ENCODE data around the gene RPTOR. TPM values are rescaled to one million over a fixed set of nuclear protein-coding genes. Genes with fewer than 3 reads are reported as not detected.

RPTOR gene
- total RNA-seq, 6 donors from 2014 or later = 26.8 to 109 (median 36.8) TPM

DNA sequence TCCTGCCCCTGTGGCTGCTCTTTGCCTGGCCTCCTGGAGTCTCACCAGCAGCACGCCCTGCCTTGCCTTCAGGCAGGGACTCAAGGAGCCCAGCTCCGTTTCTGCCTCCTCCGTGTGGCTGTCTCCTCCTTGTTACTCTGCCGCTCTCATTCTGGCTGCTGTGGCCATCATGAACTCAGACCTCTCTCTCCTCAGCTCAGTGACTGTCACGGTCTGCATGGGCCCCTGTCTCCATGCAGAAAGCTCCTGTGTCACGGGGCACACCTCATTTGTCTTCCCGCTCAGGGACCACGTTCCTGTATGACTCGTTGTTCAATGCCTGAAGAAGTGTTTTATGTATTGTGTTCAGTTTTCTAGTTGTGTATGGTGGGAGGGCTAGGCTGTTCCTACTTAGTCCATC, 25.3 kb downstream of the RPTOR start:
- no peaks in the 10 kb centered on the region for H3K36me3 ChIP-seq
- no peak for TF ChIP-seq POLR2A (IDR thresholded peaks at IDR 0.05)
- no peak for TF ChIP-seq EP300 (IDR thresholded peaks at IDR 0.05)
- TF ChIP-seq POLR2AphosphoS5 (IDR thresholded peaks at IDR 0.05) = no peak
- TF ChIP-seq, protein P1, sequence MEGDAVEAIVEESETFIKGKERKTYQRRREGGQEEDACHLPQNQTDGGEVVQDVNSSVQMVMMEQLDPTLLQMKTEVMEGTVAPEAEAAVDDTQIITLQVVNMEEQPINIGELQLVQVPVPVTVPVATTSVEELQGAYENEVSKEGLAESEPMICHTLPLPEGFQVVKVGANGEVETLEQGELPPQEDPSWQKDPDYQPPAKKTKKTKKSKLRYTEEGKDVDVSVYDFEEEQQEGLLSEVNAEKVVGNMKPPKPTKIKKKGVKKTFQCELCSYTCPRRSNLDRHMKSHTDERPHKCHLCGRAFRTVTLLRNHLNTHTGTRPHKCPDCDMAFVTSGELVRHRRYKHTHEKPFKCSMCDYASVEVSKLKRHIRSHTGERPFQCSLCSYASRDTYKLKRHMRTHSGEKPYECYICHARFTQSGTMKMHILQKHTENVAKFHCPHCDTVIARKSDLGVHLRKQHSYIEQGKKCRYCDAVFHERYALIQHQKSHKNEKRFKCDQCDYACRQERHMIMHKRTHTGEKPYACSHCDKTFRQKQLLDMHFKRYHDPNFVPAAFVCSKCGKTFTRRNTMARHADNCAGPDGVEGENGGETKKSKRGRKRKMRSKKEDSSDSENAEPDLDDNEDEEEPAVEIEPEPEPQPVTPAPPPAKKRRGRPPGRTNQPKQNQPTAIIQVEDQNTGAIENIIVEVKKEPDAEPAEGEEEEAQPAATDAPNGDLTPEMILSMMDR (IDR thresholded peaks at IDR 0.05) = no peak
- WGBS, 2 donors = 79 to 81% methylated on average over 9 of the region's 9 CpGs
- peaks cover 0 to 13% (median 3%) of the 10 kb centered on the region in 4 donors for H3K4me1 ChIP-seq
- ATAC-seq (ENCODE audit: low FRiP score in 2 of 2) (no peak), DNase-seq (no peak)
- no peaks in the 10 kb centered on the region for H3K27me3 ChIP-seq
- H3K27ac ChIP-seq = no peak overlapping the region
- H3K4me3 ChIP-seq = no peak overlapping the region
- H3K9me3 ChIP-seq = no peaks in the 10 kb centered on the region

GRCh38 chr17:80573701-80574100, 29.1 kb downstream of the RPTOR start:
- no peaks in the 10 kb centered on the region for H3K36me3 ChIP-seq
- peaks cover 0 to 5% (median 0%) of the 10 kb centered on the region in 4 donors for H3K4me1 ChIP-seq
- TF ChIP-seq EP300 (IDR thresholded peaks at IDR 0.05) (no peak), POLR2A (IDR thresholded peaks at IDR 0.05) (no peak), POLR2AphosphoS5 (IDR thresholded peaks at IDR 0.05) (no peak)
- TF ChIP-seq, protein P1 (IDR thresholded peaks at IDR 0.05) = no peak
- H3K27ac ChIP-seq = no peak overlapping the region
- H3K9me3 ChIP-seq = no peaks in the 10 kb centered on the region
- H3K4me3 ChIP-seq = no peak overlapping the region
- no peak for DNase-seq
- no peaks in the 10 kb centered on the region for H3K27me3 ChIP-seq
- WGBS, 2 donors = 69 to 77% methylated on average over 6 of the region's 6 CpGs
- ATAC-seq (ENCODE audit: low FRiP score in 2 of 2) = no peak

- DNase-seq = no peak
- 75 to 97% methylated on average over 3 to 4 of the region's 4 CpGs for WGBS, 2 donors
Observed at GRCh38 chr17:80574496-80574895, 29.9 kb downstream of the RPTOR start.

DNA sequence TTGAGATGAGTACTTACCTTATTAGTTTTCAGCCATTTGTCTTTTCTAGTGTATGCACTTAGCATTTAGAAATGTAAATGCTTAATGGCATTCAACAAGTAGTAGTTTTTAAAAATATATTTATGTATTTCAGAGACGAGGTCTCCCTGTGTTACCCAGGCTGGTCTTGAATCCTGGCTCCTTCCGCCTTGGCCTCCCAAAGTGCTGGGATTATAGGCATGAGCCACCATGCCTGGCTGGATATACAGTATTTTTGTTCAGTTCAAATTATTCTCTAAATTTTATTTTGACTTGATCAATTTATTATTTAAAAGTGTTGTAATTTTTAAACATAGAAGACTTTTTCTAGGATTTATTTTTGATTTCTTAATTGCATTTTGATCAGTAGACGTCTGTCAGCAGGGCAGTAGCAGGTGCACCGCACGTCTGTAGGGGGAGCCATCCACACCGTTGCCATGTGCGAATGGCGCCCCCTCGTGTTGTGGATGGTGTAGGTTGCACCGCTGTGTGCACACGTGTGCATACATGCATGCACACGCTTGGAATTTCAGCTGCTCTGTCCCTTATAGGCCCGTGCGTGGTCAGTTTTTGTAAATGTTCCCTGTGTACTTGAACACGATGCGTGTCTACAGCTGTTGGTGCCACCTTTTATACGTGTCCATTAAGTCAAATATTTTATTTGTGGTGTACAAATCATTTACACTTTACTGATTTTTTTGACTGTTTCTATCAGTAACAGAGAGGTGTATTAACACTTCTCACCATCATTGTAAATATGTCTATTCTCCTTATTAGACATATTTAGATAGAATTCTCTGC, 30.6 kb downstream of the RPTOR start:
- H3K4me1 ChIP-seq = peaks cover 0 to 5% (median 0%) of the 10 kb centered on the region in 4 donors
- TF ChIP-seq, protein P1 (IDR thresholded peaks at IDR 0.05) = peak; percentile 95 to 99 (median 97)
- TF ChIP-seq POLR2A (IDR thresholded peaks at IDR 0.05) (peak in 1 of 4 donors; percentile 21), EP300 (IDR thresholded peaks at IDR 0.05) (no peak), POLR2AphosphoS5 (IDR thresholded peaks at IDR 0.05) (no peak)
- no peaks in the 10 kb centered on the region for H3K9me3 ChIP-seq
- no peaks in the 10 kb centered on the region for H3K36me3 ChIP-seq
- 24 to 29% methylated on average over 13 to 17 of the region's 17 CpGs for WGBS, 2 donors
- H3K27ac ChIP-seq = no peak overlapping the region
- ATAC-seq (ENCODE audit: low FRiP score in 2 of 2) (peak; percentile 97), DNase-seq (peak; percentile 69 to 89)
- no peak overlapping the region for H3K4me3 ChIP-seq
- H3K27me3 ChIP-seq = no peaks in the 10 kb centered on the region

More at GRCh38 chr17:80574496-80574895, 29.9 kb downstream of the RPTOR start:
- no peak for ATAC-seq (ENCODE audit: low FRiP score in 2 of 2)
- Histone ChIP-seq H3K36me3 (no peaks in the 10 kb centered on the region), H3K4me1 (peaks cover 0 to 5% (median 0%) of the 10 kb centered on the region in 4 donors), H3K9me3 (no peaks in the 10 kb centered on the region), H3K27ac (no peak overlapping the region), H3K27me3 (no peaks in the 10 kb centered on the region), H3K4me3 (no peak overlapping the region)
- TF ChIP-seq, protein P1 (IDR thresholded peaks at IDR 0.05) = no peak
- TF ChIP-seq POLR2A (IDR thresholded peaks at IDR 0.05) = no peak
- no peak for TF ChIP-seq EP300 (IDR thresholded peaks at IDR 0.05)
- no peak for TF ChIP-seq POLR2AphosphoS5 (IDR thresholded peaks at IDR 0.05)

Data from upper lobe of left lung (tissue), 6 donors.